GM20000 (cell line): ENCODE measurements around the gene HSD17B2.
"Not testable (repeated sequence)": the region's sequence is repeated elsewhere in the genome, so short reads cannot be mapped to it uniquely, and the experiment has no call there.

Experiments
- DNase-seq: peaks from one replicate; pipeline ENCODE4 v3.0.0; 2012; ENCODE audit warnings: low spot score
- CTCF ChIP-seq: IDR thresholded peaks from 2 replicates; pipeline ENCODE4 v1.5.1; 2012; ENCODE audit warnings: mild to moderate bottlenecking, control low read depth; ENCODE audit errors: extremely low read depth, missing control alignments

Gene HSD17B2

GRCh38 chr16:81997738-81998137 lies 37.3 kb upstream of the HSD17B2 start:
- TF ChIP-seq CTCF: no peak

GRCh38 chr16:82002831-82003230 lies 32.2 kb upstream of the HSD17B2 start:
- no peak for DNase-seq
- no peak for TF ChIP-seq CTCF

More at GRCh38 chr16:81997738-81998137, 37.3 kb upstream of the HSD17B2 start:
- DNase-seq: no peak

GRCh38 chr16:82004601-82005000 lies 30.5 kb upstream of the HSD17B2 start:
- TF ChIP-seq CTCF: no peak
- DNase-seq: no peak

GRCh38 chr16:82005027-82005830 lies 29.8 kb upstream of the HSD17B2 start:
- no peak for TF ChIP-seq CTCF
- no peak for DNase-seq

- DNase-seq: no peak
- TF ChIP-seq CTCF: no peak
These were observed 29.0 kb upstream of the HSD17B2 start for GRCh38 chr16:82006036-82006435.

- no peak for TF ChIP-seq CTCF
- DNase-seq: no peak
These were observed 27.9 kb upstream of the HSD17B2 start for GRCh38 chr16:82007189-82007588.

GRCh38 chr16:82008957-82009592 lies 26.0 kb upstream of the HSD17B2 start:
- TF ChIP-seq CTCF: no peak
- DNase-seq: no peak

GRCh38 chr16:82009789-82010188 lies 25.3 kb upstream of the HSD17B2 start:
- DNase-seq: not testable (repeated sequence)
